H1 (cell line): Measurements from ENCODE around the gene CD69. TPM values are rescaled to one million over a fixed set of nuclear protein-coding genes. Genes with fewer than 3 reads are reported as not detected.
A peak's percentile ranks its signal among the peaks of the same experiment; 100 is the strongest.

Source experiments
- CTCF ChIA-PET: fragments of 300-600 bp; sonication (Branson Sonifier 250); formaldehyde crosslinking; loops from one replicate; lab custom pipeline; 2021; ENCODE audit not compliant: partially characterized antibody; lab: Charles Lee
- POLR2A ChIA-PET: fragments of 300-600 bp; sonication (Branson Sonifier 250); formaldehyde crosslinking; loops from one replicate; lab custom pipeline; 2021; ENCODE audit warnings: inconsistent platforms; ENCODE audit not compliant: partially characterized antibody; lab: Charles Lee
- DNase-seq, 2 experiments: peaks; one replicate each; pipeline versions ENCODE4 v3.0.0 to v3.0.0-alpha.2; 2010 to 2022; ENCODE audit warnings: low spot score in 2 of 2, low read depth in 1 of 2, mixed read lengths in 1 of 2
- FAIRE-seq: peaks from 2 replicates; lab custom pipeline; 2011; peaks lifted over from hg19 to GRCh38; lab: Jason Lieb, UNC
- H2AFZ ChIP-seq: 2 replicates; pipeline ENCODE4 v1.8.1; 2012; ENCODE audit warnings: low read length, inconsistent platforms
- H2AK5ac ChIP-seq: 2 replicates; pipeline ENCODE4 v1.6.1; 2013; ENCODE audit warnings: low read depth, low read length
- H2BK120ac ChIP-seq: replicated peaks from 2 replicates; pipeline ENCODE3; 2013; ENCODE audit warnings: low read depth, low read length, inconsistent platforms
- H2BK12ac ChIP-seq: 2 replicates; pipeline ENCODE4 v1.6.1; 2013; ENCODE audit warnings: low read depth, low read length
- H2BK15ac ChIP-seq: 2 replicates; pipeline ENCODE4 v1.6.1; 2013; ENCODE audit warnings: low read length
- H2BK20ac ChIP-seq: 2 replicates; pipeline ENCODE4 v1.6.1; 2013; ENCODE audit warnings: low read length
- H2BK5ac ChIP-seq: 2 replicates; pipeline ENCODE4 v1.6.1; 2013; ENCODE audit warnings: low read depth, low read length
- H3K14ac ChIP-seq: 2 replicates; pipeline ENCODE4 v1.6.1; 2013; ENCODE audit warnings: inconsistent platforms; ENCODE audit not compliant: insufficient read length
- H3K18ac ChIP-seq: 2 replicates; pipeline ENCODE4 v1.6.1; 2013; ENCODE audit warnings: low read length; ENCODE audit errors: extremely low read depth
- H3K23ac ChIP-seq: 2 replicates; pipeline ENCODE4 v1.6.1; 2013; ENCODE audit warnings: inconsistent platforms; ENCODE audit not compliant: insufficient read length
- H3K23me2 ChIP-seq: 2 replicates; pipeline ENCODE4 v1.6.1; 2013; ENCODE audit warnings: low read depth, low read length
- H3K27ac ChIP-seq: 2 replicates; pipeline ENCODE4 v1.6.1; 2011; ENCODE audit warnings: low read depth, low read length, inconsistent platforms
- H3K27me3 ChIP-seq, 4 experiments: replicated peaks in 1 of 4; 1 replicate in 1 of 4; 2 replicates in 3 of 4; pipeline versions ENCODE4 v1.6.1 to v1.8.1; 2011 to 2013; ENCODE audit warnings: low read length in 3 of 4, mild to moderate bottlenecking in 3 of 4, inconsistent platforms in 2 of 4, mixed read lengths in 2 of 4, moderate library complexity in 1 of 4; ENCODE audit not compliant: control insufficient read depth in 3 of 4, insufficient read depth in 3 of 4; ENCODE audit errors: extremely low read depth in 1 of 4
- H3K36me3 ChIP-seq, 4 experiments: 2 replicates each; pipeline versions ENCODE4 v1.6.1 to v1.8.1; 2011 to 2013; ENCODE audit warnings: mild to moderate bottlenecking in 4 of 4, low read length in 3 of 4, moderate library complexity in 2 of 4, control low read depth in 1 of 4, inconsistent platforms in 1 of 4; ENCODE audit not compliant: insufficient read depth in 4 of 4, control insufficient read depth in 2 of 4
- H3K4ac ChIP-seq: replicated peaks from 2 replicates; pipeline ENCODE3; 2013; ENCODE audit warnings: low read length, low read depth, mixed read lengths, inconsistent platforms; ENCODE audit not compliant: insufficient read length
- H3K4me1 ChIP-seq, 4 experiments: replicated peaks in 1 of 4; 1 replicate in 1 of 4; 2 replicates in 3 of 4; pipeline versions ENCODE4 v1.6.1 to v1.8.1; 2011 to 2013; ENCODE audit warnings: low read length in 3 of 4, inconsistent platforms in 2 of 4, mixed read lengths in 1 of 4; ENCODE audit not compliant: insufficient read depth in 4 of 4, control insufficient read depth in 3 of 4
- H3K4me2 ChIP-seq, 2 experiments: 2 replicates each; pipeline versions ENCODE4 v1.6.1 to v1.8.1; 2011 to 2013; ENCODE audit warnings: low read depth in 2 of 2, low read length in 2 of 2, control low read depth in 1 of 2, inconsistent platforms in 1 of 2, mild to moderate bottlenecking in 1 of 2; ENCODE audit not compliant: insufficient read depth in 1 of 2
- H3K4me3 ChIP-seq, 4 experiments: fragments of 200-600, 300-600 bp in 1 of 4; sonication (generic), shearing (Covaris generic), sonication (Bioruptor Twin) in 1 of 4; 2 replicates each; pipeline versions ENCODE4 v1.5.1 to v1.8.1; 2011 to 2016; ENCODE audit warnings: low read length in 4 of 4, low read depth in 3 of 4, control low read depth in 2 of 4, inconsistent platforms in 2 of 4, mild to moderate bottlenecking in 2 of 4, mixed read lengths in 1 of 4, moderate library complexity in 1 of 4; ENCODE audit not compliant: insufficient read depth in 2 of 4; ENCODE audit errors: extremely low read depth in 1 of 4
- H3K56ac ChIP-seq: replicated peaks from 2 replicates; pipeline ENCODE3; 2013; ENCODE audit warnings: low read depth, mild to moderate bottlenecking, mixed read lengths, low read length, inconsistent platforms; ENCODE audit not compliant: insufficient read length
- H3K79me1 ChIP-seq: 2 replicates; pipeline ENCODE4 v1.6.1; 2013; ENCODE audit warnings: low read depth, low read length, control low read depth
- H3K79me2 ChIP-seq, 2 experiments: 2 replicates each; pipeline versions ENCODE4 v1.6.1 to v1.8.1; 2012 to 2013; ENCODE audit warnings: low read length in 2 of 2, mild to moderate bottlenecking in 2 of 2, inconsistent platforms in 1 of 2; ENCODE audit not compliant: insufficient read depth in 2 of 2, control insufficient read depth in 1 of 2
- H3K9ac ChIP-seq, 4 experiments: replicated peaks in 1 of 4; 1 replicate in 1 of 4; 2 replicates in 3 of 4; pipeline versions ENCODE4 v1.6.1 to v1.8.1; 2011 to 2013; ENCODE audit warnings: low read depth in 3 of 4, low read length in 3 of 4, control low read depth in 2 of 4, mild to moderate bottlenecking in 2 of 4, moderate library complexity in 2 of 4, inconsistent platforms in 1 of 4; ENCODE audit errors: extremely low read depth in 1 of 4
- H3K9me3 ChIP-seq, 2 experiments: 2 replicates each; pipeline versions ENCODE4 v1.6.1 to v1.8.1; 2012 to 2013; ENCODE audit warnings: mild to moderate bottlenecking in 2 of 2, moderate library complexity in 2 of 2, control low read depth in 1 of 2, inconsistent platforms in 1 of 2, low read depth in 1 of 2, low read length in 1 of 2, mixed read lengths in 1 of 2; ENCODE audit not compliant: insufficient read depth in 2 of 2
- H4K20me1 ChIP-seq, 2 experiments: replicated peaks in 1 of 2; 2 replicates each; pipeline versions ENCODE3 to v1.8.1; 2011 to 2013; ENCODE audit warnings: inconsistent platforms in 2 of 2, low read length in 2 of 2, mild to moderate bottlenecking in 1 of 2; ENCODE audit not compliant: insufficient read depth in 2 of 2, control insufficient read depth in 1 of 2
- H4K5ac ChIP-seq: 2 replicates; pipeline ENCODE4 v1.6.1; 2013; ENCODE audit warnings: low read length, low read depth, mixed read lengths, inconsistent platforms; ENCODE audit not compliant: insufficient read length
- H4K8ac ChIP-seq: 2 replicates; pipeline ENCODE4 v1.8.0; 2013; ENCODE audit warnings: mild to moderate bottlenecking, moderate library complexity, low read length, inconsistent platforms; ENCODE audit not compliant: insufficient read depth; ENCODE audit errors: extremely low read depth
- H4K91ac ChIP-seq: replicated peaks from 2 replicates; pipeline ENCODE3; 2013; ENCODE audit warnings: low read length, mixed read lengths, inconsistent platforms; ENCODE audit not compliant: insufficient read length
- CBX8 ChIP-seq: fragments of 300-800, 300-1000 bp; sonication (generic); IDR thresholded peaks from 2 replicates; pipeline ENCODE4 v1.7.1; 2016; ENCODE audit warnings: low read depth, low read length, borderline replicate concordance
- CHD1 ChIP-seq: IDR thresholded peaks from 2 replicates; pipeline ENCODE4 v1.6.1; 2012; ENCODE audit warnings: low read depth, low read length, improper control_type of control experiment
- EGR1 ChIP-seq: IDR thresholded peaks from 2 replicates; pipeline ENCODE4 v1.6.1; 2011; ENCODE audit warnings: low read depth, low read length, borderline replicate concordance
- GTF2F1 ChIP-seq: IDR thresholded peaks from 2 replicates; pipeline ENCODE4 v1.6.1; 2012; ENCODE audit warnings: low read depth, low read length, improper control_type of control experiment, borderline replicate concordance
- RNF2 ChIP-seq: fragments of 200-900, 300-1000 bp; sonication (generic); IDR thresholded peaks from 2 replicates; pipeline ENCODE4 v1.7.1; 2016; ENCODE audit warnings: borderline replicate concordance, low read depth, mild to moderate bottlenecking, antibody characterized with exemption, low read length; ENCODE audit not compliant: poor library complexity, severe bottlenecking; ENCODE audit errors: missing control alignments
- SP1 ChIP-seq: IDR thresholded peaks from 2 replicates; pipeline ENCODE4 v1.6.1; 2011; ENCODE audit warnings: low read depth, low read length
- SP4 ChIP-seq: IDR thresholded peaks from 2 replicates; pipeline ENCODE4 v1.6.1; 2012; ENCODE audit warnings: low read length, inconsistent platforms
- TBP ChIP-seq: IDR thresholded peaks from 2 replicates; pipeline ENCODE4 v1.6.1; 2011; ENCODE audit warnings: low read depth, low read length, improper control_type of control experiment
- YY1 ChIP-seq: IDR thresholded peaks from 2 replicates; pipeline ENCODE4 v1.6.1; 2011; ENCODE audit warnings: low read depth, mild to moderate bottlenecking, low read length
- WGBS, 2 experiments: shearing (Covaris generic) in 1 of 2; methylation state at CpG; one replicate each; pipeline versions ENCODE4 v1.1.6 to v1.1.7; 2013 to 2015; ENCODE audit warnings: low lambda C conversion rate in 2 of 2, mixed read lengths in 2 of 2, inconsistent platforms in 1 of 2, low coverage in 1 of 2, missing lambda C conversion rate in 1 of 2; ENCODE audit not compliant: insufficient replicate concordance in 2 of 2, insufficient coverage in 1 of 2, insufficient read length in 1 of 2; ENCODE audit errors: extremely low coverage in 1 of 2, missing lambda C conversion rate in 1 of 2; 5-methylcytosine and 5-hydroxymethylcytosine counted together
- polyA plus RNA-seq, 7 experiments: library from polyadenylated mRNA; depleted of rRNA in 3 of 7; stranded (reverse) in 5 of 7; unstranded in 2 of 7; fragments of >200 nt in 5 of 7; fragments of 200-250 nt in 2 of 7; gene quantifications; 1 replicate in 5 of 7; 2 replicates in 1 of 7; 4 replicates in 1 of 7; pipeline versions ENCODE4 v1.2.1 to v1.2.3, GENCODE V29; 2011 to 2013; ENCODE audit warnings: missing spikeins in 2 of 7, mixed read lengths in 2 of 7
- total RNA-seq: library from RNA; stranded (reverse); fragmentation: NEBNext Ultra II Directional; extraction: Animal tissue kit (Norgen Biotek cat#: 25700); gene quantifications from 2 replicates; pipeline ENCODE4 v1.2.1, GENCODE V29; 2021

CD69 gene
- total and polyA plus RNA-seq, 2 of the 8 experiments (the other 6 are each of a cell fraction or from before 2014, with no cell fraction given): not detected

GRCh38 chr12:9725213-9725870, 35.4 kb downstream of the CD69 start:
- FAIRE-seq (no peak), DNase-seq (no peak)
- 0 out of 2 replicates have a peak overlapping the region, but pooled peaks have one; percentile 4 for H2AFZ ChIP-seq

More at GRCh38 chr12:9725213-9725870, 35.4 kb downstream of the CD69 start:
- no peaks in the 10 kb centered on the region for H3K79me1 ChIP-seq
- no peaks in the 10 kb centered on the region for H3K9me3 ChIP-seq
- H3K4ac ChIP-seq: no peak overlapping the region
- H3K23ac ChIP-seq: no peak overlapping the region
- no peaks in the 10 kb centered on the region for H3K79me2 ChIP-seq
- H3K9ac ChIP-seq: no peak overlapping the region
- no peak overlapping the region for H3K56ac ChIP-seq
- POLR2A ChIA-PET: no interaction called here
- no peak overlapping the region for H2BK5ac ChIP-seq
- H2BK20ac ChIP-seq: no peak overlapping the region
- no peak overlapping the region for H3K27ac ChIP-seq
- H4K5ac ChIP-seq: no peak overlapping the region
- H2BK15ac ChIP-seq: no peak overlapping the region
- no peak overlapping the region for H4K8ac ChIP-seq
- no peak overlapping the region for H3K18ac ChIP-seq
- H3K4me2 ChIP-seq: no peak overlapping the region
- H2AK5ac ChIP-seq: no peak overlapping the region
- H4K20me1 ChIP-seq: no peaks in the 10 kb centered on the region
- no peaks in the 10 kb centered on the region for H3K23me2 ChIP-seq
- no peak overlapping the region for H3K4me3 ChIP-seq
- no peaks in the 10 kb centered on the region for H3K36me3 ChIP-seq
- no peak overlapping the region for H3K14ac ChIP-seq
- no peak overlapping the region for H2BK120ac ChIP-seq
- H3K27me3 ChIP-seq: no peaks in the 10 kb centered on the region
- H2BK12ac ChIP-seq: no peak overlapping the region
- WGBS, 2 experiments: 85% methylated on average over 2 of the region's 2 CpGs; no CpG with 5 or more reads in 1 of the 2 experiments
- CTCF ChIA-PET: interaction anchor here (0.9 to 1.1 kb wide), 2 partner anchors 17 to 18 kb away, joined by 3 to 4 read pairs; no protein-coding TSS in a partner anchor
- H3K4me1 ChIP-seq: no peaks in the 10 kb centered on the region
- H4K91ac ChIP-seq: no peak overlapping the region
- TF ChIP-seq CBX8 (no peak), SP1 (no peak), SP4 (no peak), YY1 (no peak), CHD1 (no peak), GTF2F1 (no peak), TBP (no peak), RNF2 (no peak), EGR1 (no peak)
- TF ChIP-seq, all 59 proteins: peak for 0
